Lung (tissue), 12 donors: ENCODE results near the gene SLC28A1. TPM values are rescaled to one million over a fixed set of nuclear protein-coding genes. Genes with fewer than 3 reads are reported as not detected.

Experiments used
- ATAC-seq: fragments of 200-7000 bp; cut with Tn5 transposase; one replicate; pipeline ENCODE4 v1.9.1; 2020; ENCODE audit warnings: moderate number of reproducible peaks; ENCODE audit not compliant: insufficient read depth, low FRiP score
- DNase-seq, 3 donors: peaks; one replicate each; pipeline ENCODE4 v3.0.0-alpha.2; 2013 to 2017
- H3K27ac ChIP-seq, 2 donors: one replicate each; pipeline ENCODE4 v1.5.1; 2013; ENCODE audit warnings: mild to moderate bottlenecking in 2 of 2, moderate library complexity in 2 of 2, control low read depth in 1 of 2, inconsistent platforms in 1 of 2, low read depth in 1 of 2, low read length in 1 of 2
- H3K27me3 ChIP-seq, 3 donors: one replicate each; pipeline ENCODE4 v1.5.1; 2013; ENCODE audit warnings: low read length in 2 of 3; ENCODE audit not compliant: control insufficient read depth in 3 of 3, insufficient read depth in 3 of 3
- H3K36me3 ChIP-seq, 4 donors: one replicate each; pipeline ENCODE4 v1.5.1; 2013; ENCODE audit warnings: low read length in 4 of 4, mild to moderate bottlenecking in 1 of 4, moderate library complexity in 1 of 4; ENCODE audit not compliant: control insufficient read depth in 4 of 4, insufficient read depth in 4 of 4
- H3K4me1 ChIP-seq, 5 donors: one replicate each; pipeline ENCODE4 v1.5.1; 2013; ENCODE audit warnings: low read length in 5 of 5, mild to moderate bottlenecking in 2 of 5, moderate library complexity in 1 of 5; ENCODE audit not compliant: control insufficient read depth in 5 of 5, insufficient read depth in 5 of 5
- H3K4me3 ChIP-seq: one replicate; pipeline ENCODE4 v1.5.1; 2013; ENCODE audit warnings: mild to moderate bottlenecking, control low read depth, moderate library complexity
- H3K9ac ChIP-seq, 2 donors: one replicate each; pipeline ENCODE4 v1.5.1; 2013; ENCODE audit warnings: low read length in 2 of 2, control low read depth in 1 of 2; ENCODE audit not compliant: insufficient read depth in 1 of 2
- H3K9me3 ChIP-seq, 4 donors: one replicate each; pipeline ENCODE4 v1.5.1; 2013; ENCODE audit warnings: low read length in 3 of 4, mild to moderate bottlenecking in 1 of 4, moderate library complexity in 1 of 4; ENCODE audit not compliant: control insufficient read depth in 4 of 4, insufficient read depth in 3 of 4
- CTCF ChIP-seq: IDR thresholded peaks from 2 replicates; pipeline ENCODE4 v1.5.1; 2012; ENCODE audit warnings: mild to moderate bottlenecking; ENCODE audit errors: control extremely low read depth, extremely low read depth
- WGBS, 2 donors: extraction: QIAGEN DNeasy Blood & Tissue Kit; methylation state at CpG; one replicate each; pipeline ENCODE4 v1.1.7; 2013; 5-methylcytosine and 5-hydroxymethylcytosine counted together
- polyA plus RNA-seq, 2 donors: library from polyadenylated mRNA; stranded (reverse); fragments of 200-250 nt; gene quantifications; one replicate each; pipeline ENCODE4 v1.2.1, GENCODE V29; 2013
- total RNA-seq, 2 donors: library from RNA; depleted of rRNA in 1 of 2; stranded (reverse); fragments of >200 nt in 1 of 2; gene quantifications; one replicate each; pipeline ENCODE4 v1.2.1, GENCODE V29; 2014 to 2021
- donor health status: control.
- donor health status: control.
- donor health status: Bipolar disorder and iron deficiency.
- donor health status: healthy.
- donor health status: DM: yes; HTN: yes; CAD: no.

The SLC28A1 gene
- total and polyA plus RNA-seq, 4 donors: 0.06 TPM; not detected in 3

DNA sequence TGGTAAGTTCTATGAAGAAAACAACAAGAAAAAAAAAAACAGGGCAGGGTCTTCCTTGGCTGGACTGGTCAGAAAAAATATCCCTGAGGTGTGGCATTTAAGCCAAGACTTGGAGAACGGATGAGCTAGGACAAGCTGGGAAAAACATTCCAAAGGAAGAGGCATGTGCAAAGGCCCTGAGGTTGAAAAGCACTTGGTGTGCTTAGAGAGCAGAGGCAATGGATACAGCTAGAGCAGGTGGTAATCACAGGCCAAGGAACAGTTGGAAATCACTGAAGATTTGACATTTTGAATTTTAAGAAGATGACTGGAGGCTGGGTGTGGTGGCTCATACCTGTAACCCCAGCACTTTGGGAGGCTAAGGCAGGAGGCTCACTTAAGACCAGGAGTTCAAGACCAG is 54.3 kb downstream of the SLC28A1 start:
- TF ChIP-seq CTCF: no peak
- Histone ChIP-seq H3K4me3 (no peak overlapping the region), H3K27me3 (no peaks in the 10 kb centered on the region), H3K36me3 (no peaks in the 10 kb centered on the region), H3K9me3 (peaks cover 0 to 2% (median 0%) of the 10 kb centered on the region in 4 donors), H3K4me1 (no peaks in the 10 kb centered on the region), H3K27ac (no peak overlapping the region), H3K9ac (no peak overlapping the region)
- WGBS, 2 donors: 89 to 93% methylated on average over 1 of the region's 1 CpG
- ATAC-seq: no peak
- DNase-seq: no peak

GRCh38 chr15:84940399-84940798 is 55.9 kb downstream of the SLC28A1 start:
- 69 to 77% methylated on average over 3 of the region's 3 CpGs for WGBS, 2 donors
- no peaks in the 10 kb centered on the region for H3K27me3 ChIP-seq
- H3K9ac ChIP-seq: no peak overlapping the region
- no peaks in the 10 kb centered on the region for H3K9me3 ChIP-seq
- no peak for ATAC-seq
- DNase-seq: no peak
- H3K27ac ChIP-seq: no peak overlapping the region
- no peak for TF ChIP-seq CTCF
- no peaks in the 10 kb centered on the region for H3K4me1 ChIP-seq
- H3K4me3 ChIP-seq: no peak overlapping the region
- H3K36me3 ChIP-seq: no peaks in the 10 kb centered on the region

DNA sequence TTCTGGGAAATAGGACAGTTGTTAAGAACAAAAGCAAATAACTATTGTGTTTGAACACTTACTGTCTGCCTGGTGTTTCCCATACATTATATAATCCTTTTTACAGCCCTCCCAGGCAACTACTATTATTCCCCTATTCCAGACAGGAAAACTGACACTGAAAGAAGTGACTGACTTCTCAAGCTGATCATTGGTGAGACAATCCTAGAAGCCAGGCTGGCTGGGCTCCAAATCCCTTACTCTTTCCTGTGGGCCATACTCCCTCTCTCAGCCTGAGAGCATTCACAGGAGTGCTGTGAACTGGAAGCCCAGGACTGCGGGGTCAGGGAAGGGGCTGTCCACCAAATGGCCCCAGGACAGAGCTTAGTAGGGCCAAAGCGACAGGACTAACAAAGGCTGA is 58.0 kb downstream of the SLC28A1 start:
- ATAC-seq (no peak), DNase-seq (no peak)
- 95% methylated on average over 2 of the region's 2 CpGs for WGBS, 2 donors
- H3K9me3 ChIP-seq: no peaks in the 10 kb centered on the region
- TF ChIP-seq CTCF: no peak
- no peak overlapping the region for H3K27ac ChIP-seq
- no peaks in the 10 kb centered on the region for H3K36me3 ChIP-seq
- H3K4me3 ChIP-seq: no peak overlapping the region
- no peak overlapping the region for H3K9ac ChIP-seq
- no peaks in the 10 kb centered on the region for H3K4me1 ChIP-seq
- no peaks in the 10 kb centered on the region for H3K27me3 ChIP-seq

- 91% methylated on average over 10 of the region's 10 CpGs for WGBS, 2 donors
- no peaks in the 10 kb centered on the region for H3K4me1 ChIP-seq
- ATAC-seq: no peak
- H3K4me3 ChIP-seq: no peak overlapping the region
- H3K27ac ChIP-seq: no peak overlapping the region
- H3K9me3 ChIP-seq: no peaks in the 10 kb centered on the region
- H3K9ac ChIP-seq: no peak overlapping the region
- no peaks in the 10 kb centered on the region for H3K36me3 ChIP-seq
- no peak for DNase-seq
- no peak for TF ChIP-seq CTCF
- H3K27me3 ChIP-seq: no peaks in the 10 kb centered on the region
Observed at GRCh38 chr15:84944311-84944710, 59.8 kb downstream of the SLC28A1 start.
